Thymus (tissue), 11 donors: ENCODE results near the gene ZNF761. TPM values are rescaled to one million over a fixed set of nuclear protein-coding genes. Genes with fewer than 3 reads are reported as not detected.
"Not testable (repeated sequence)": the region's sequence is repeated elsewhere in the genome, so short reads cannot be mapped to it uniquely, and the experiment has no call there.

ENCODE experiments used
- DNase-seq, 9 donors: peaks; one replicate each; pipeline ENCODE4 v3.0.0-alpha.2; 2013; ENCODE audit warnings: low spot score in 9 of 9, low read depth in 6 of 9, missing footprints in 1 of 9
- H3K27ac ChIP-seq, 2 donors: one replicate each; pipeline ENCODE4 v1.5.1; 2013; ENCODE audit warnings: control low read depth in 1 of 2, low read depth in 1 of 2, low read length in 1 of 2, mild to moderate bottlenecking in 1 of 2, moderate library complexity in 1 of 2
- H3K27me3 ChIP-seq, 2 donors: one replicate each; pipeline ENCODE4 v1.5.1; 2013; ENCODE audit warnings: low read length in 1 of 2; ENCODE audit not compliant: control insufficient read depth in 2 of 2, insufficient read depth in 1 of 2
- H3K36me3 ChIP-seq, 2 donors: one replicate each; pipeline ENCODE4 v1.5.1; 2013; ENCODE audit warnings: low read length in 1 of 2, mild to moderate bottlenecking in 1 of 2, moderate library complexity in 1 of 2; ENCODE audit not compliant: control insufficient read depth in 2 of 2, insufficient read depth in 2 of 2
- H3K4me1 ChIP-seq, 2 donors: one replicate each; pipeline ENCODE4 v1.5.1; 2013; ENCODE audit warnings: low read length in 2 of 2; ENCODE audit not compliant: control insufficient read depth in 2 of 2, insufficient read depth in 2 of 2
- H3K4me3 ChIP-seq, 2 donors: one replicate each; pipeline ENCODE4 v1.5.1; 2013; ENCODE audit warnings: low read length in 2 of 2, control low read depth in 1 of 2, mild to moderate bottlenecking in 1 of 2
- H3K9me3 ChIP-seq, 2 donors: one replicate each; pipeline ENCODE4 v1.5.1; 2013; ENCODE audit warnings: low read length in 1 of 2, mild to moderate bottlenecking in 1 of 2; ENCODE audit not compliant: control insufficient read depth in 2 of 2, insufficient read depth in 1 of 2
- WGBS: extraction: QIAGEN DNeasy Blood & Tissue Kit; methylation state at CpG from one replicate; pipeline ENCODE4 v1.1.7; 2013; 5-methylcytosine and 5-hydroxymethylcytosine counted together
- polyA plus RNA-seq: library from polyadenylated mRNA; stranded (reverse); fragments of 200-250 nt; gene quantifications from one replicate; pipeline ENCODE4 v1.2.3, GENCODE V29; 2013
- total RNA-seq: library from RNA; stranded (reverse); fragments of 120-200 nt; gene quantifications from one replicate; pipeline ENCODE4 v1.2.4, GENCODE V29; 2013
- donor health status: healthy.

ZNF761 gene
- total and polyA plus RNA-seq, 2 donors = 9.7 to 14.9 TPM

- not testable (repeated sequence) for H3K27me3 ChIP-seq, H3K4me3 ChIP-seq, DNase-seq, H3K27ac ChIP-seq, H3K4me1 ChIP-seq
- peaks cover 6 to 55% of the 10 kb centered on the region in 2 donors for H3K36me3 ChIP-seq
- H3K9me3 ChIP-seq = peaks cover 13 to 14% of the 10 kb centered on the region in 2 donors
- 95% methylated on average over 2 of the region's 2 CpGs for WGBS
These were observed 12.0 kb downstream of the ZNF761 start for GRCh38 chr19:53443809-53444208.

- H3K27ac ChIP-seq, H3K27me3 ChIP-seq, H3K4me1 ChIP-seq, H3K4me3 ChIP-seq, DNase-seq: not testable (repeated sequence)
- WGBS = 98% methylated on average over 5 of the region's 5 CpGs
- Histone ChIP-seq H3K36me3 (peaks cover 14 to 48% of the 10 kb centered on the region in 2 donors), H3K9me3 (peaks cover 10 to 23% of the 10 kb centered on the region in 2 donors)
These were observed 15.4 kb downstream of the ZNF761 start for GRCh38 chr19:53447196-53447595.

DNA sequence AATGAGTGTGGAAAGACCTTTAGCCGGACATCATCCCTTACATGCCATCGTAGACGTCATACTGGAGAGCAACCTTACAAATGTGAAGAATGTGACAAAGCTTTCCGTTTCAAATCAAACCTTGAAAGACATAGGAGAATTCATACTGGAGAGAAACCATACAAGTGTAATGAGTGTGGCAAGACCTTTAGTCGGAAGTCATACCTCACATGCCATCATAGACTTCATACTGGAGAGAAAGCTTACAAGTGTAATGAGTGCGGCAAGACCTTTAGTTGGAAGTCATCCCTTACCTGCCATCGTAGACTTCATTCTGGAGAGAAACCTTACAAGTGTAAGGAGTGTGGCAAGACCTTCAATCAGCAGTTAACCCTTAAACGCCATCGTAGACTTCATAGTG, 24.0 kb downstream of the ZNF761 start:
- H3K4me3 ChIP-seq = no peak overlapping the region
- no peaks in the 10 kb centered on the region for H3K27me3 ChIP-seq
- H3K36me3 ChIP-seq = peaks cover 19 to 32% of the 10 kb centered on the region in 2 donors
- WGBS = 99% methylated on average over 9 of the region's 9 CpGs
- no peak overlapping the region for H3K27ac ChIP-seq
- no peak for DNase-seq
- no peaks in the 10 kb centered on the region for H3K4me1 ChIP-seq
- peaks cover 14 to 30% of the 10 kb centered on the region in 2 donors for H3K9me3 ChIP-seq

DNA sequence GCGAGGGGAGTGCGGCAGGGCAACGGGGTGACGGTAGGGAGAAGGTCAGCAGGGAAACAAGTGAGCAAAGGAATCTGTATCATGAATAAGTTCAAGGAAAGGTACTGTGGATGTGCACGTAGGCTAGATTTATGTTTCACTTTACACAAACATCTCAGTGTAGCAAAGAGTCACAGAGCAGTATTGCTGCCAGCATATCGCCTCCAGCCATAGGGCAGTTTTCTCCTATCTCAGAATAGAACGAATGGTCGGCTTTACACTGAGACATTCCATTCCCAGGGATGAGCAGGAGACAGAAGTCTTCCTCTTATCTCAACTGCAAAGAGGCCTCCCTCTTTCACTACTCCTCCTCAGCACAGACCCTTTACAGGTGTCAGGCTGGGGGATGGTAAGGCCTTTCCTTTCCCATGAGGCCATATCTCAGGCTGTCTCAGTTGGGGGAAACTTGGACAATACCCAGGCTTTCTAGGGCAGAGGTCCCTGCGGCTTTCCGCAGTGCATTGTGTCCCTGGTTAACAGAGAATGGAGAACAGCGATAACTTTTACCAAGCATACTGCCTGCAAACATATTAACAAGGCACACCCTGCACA, 28.4 kb downstream of the ZNF761 start:
- H3K4me3 ChIP-seq, H3K27ac ChIP-seq, H3K4me1 ChIP-seq, H3K27me3 ChIP-seq, DNase-seq, H3K36me3 ChIP-seq: not testable (repeated sequence)
- WGBS = 83% methylated on average over 11 of the region's 11 CpGs
- H3K9me3 ChIP-seq = peaks cover 6 to 27% of the 10 kb centered on the region in 2 donors

GRCh38 chr19:53461866-53462265, 30.1 kb downstream of the ZNF761 start:
- H3K27me3 ChIP-seq = peaks cover 2 to 10% of the 10 kb centered on the region in 2 donors
- DNase-seq = no peak
- no peak overlapping the region for H3K4me3 ChIP-seq
- H3K9me3 ChIP-seq = peaks cover 5 to 27% of the 10 kb centered on the region in 2 donors
- WGBS = 98% methylated on average over 6 of the region's 6 CpGs
- H3K4me1 ChIP-seq = no peaks in the 10 kb centered on the region
- no peak overlapping the region for H3K27ac ChIP-seq
- no peaks in the 10 kb centered on the region for H3K36me3 ChIP-seq

- H3K36me3 ChIP-seq = no peaks in the 10 kb centered on the region
- no peak overlapping the region for H3K27ac ChIP-seq
- no peak overlapping the region for H3K4me3 ChIP-seq
- peaks cover 5 to 27% of the 10 kb centered on the region in 2 donors for H3K9me3 ChIP-seq
- no peaks in the 10 kb centered on the region for H3K4me1 ChIP-seq
- H3K27me3 ChIP-seq = peaks cover 2 to 10% of the 10 kb centered on the region in 2 donors
- 51% methylated on average over 14 of the region's 14 CpGs for WGBS
- DNase-seq = no peak
These were observed 31.1 kb downstream of the ZNF761 start for GRCh38 chr19:53462861-53463260.

DNA sequence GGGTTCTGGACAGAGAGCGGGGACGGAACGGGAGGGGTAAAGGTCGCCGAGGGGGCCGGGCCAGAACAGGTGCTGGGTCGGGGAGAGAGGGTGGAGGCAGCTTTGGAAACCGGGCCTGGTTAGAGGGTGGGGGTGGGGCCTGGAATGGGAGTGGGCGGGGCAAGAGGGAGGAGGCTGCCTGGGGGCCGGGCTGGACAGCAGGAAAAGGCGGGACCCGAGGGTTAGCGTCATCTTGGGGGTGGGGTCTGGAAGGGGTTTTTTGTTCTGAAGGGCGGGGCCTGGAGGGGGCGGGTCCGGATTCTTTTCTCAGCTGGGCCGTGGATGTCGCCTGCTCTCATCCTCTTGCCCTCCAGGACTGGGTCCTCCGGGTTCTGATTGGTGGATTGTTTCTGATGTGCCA, 31.5 kb downstream of the ZNF761 start:
- Histone ChIP-seq H3K4me1 (peaks cover under 1% of the 10 kb centered on the region in 2 donors), H3K27ac (no peak overlapping the region), H3K36me3 (no peaks in the 10 kb centered on the region), H3K4me3 (no peak overlapping the region), H3K27me3 (peaks cover 2 to 10% of the 10 kb centered on the region in 2 donors), H3K9me3 (peaks cover 5 to 27% of the 10 kb centered on the region in 2 donors)
- WGBS = 18% methylated on average over 19 of the region's 19 CpGs
- DNase-seq = no peak

- no peaks in the 10 kb centered on the region for H3K36me3 ChIP-seq
- DNase-seq = peak in 1 of 9 donors; percentile 1
- 11% methylated on average over 31 of the region's 31 CpGs for WGBS
- H3K4me3 ChIP-seq = peak overlapping the region; percentile 64 to 77
- peaks cover 5 to 12% of the 10 kb centered on the region in 2 donors for H3K9me3 ChIP-seq
- no peak overlapping the region for H3K27ac ChIP-seq
- H3K27me3 ChIP-seq = peaks cover 2 to 10% of the 10 kb centered on the region in 2 donors
- peaks cover 3 to 5% of the 10 kb centered on the region in 2 donors for H3K4me1 ChIP-seq
These were observed 35.1 kb downstream of the ZNF761 start for GRCh38 chr19:53466726-53467484.

GRCh38 chr19:53467485-53468262, 35.9 kb downstream of the ZNF761 start, which contains the start of gene ZNF813:
TSS of gene ZNF813 (plus strand) at chr19:53467733. CDS start at chr19:53483823, 16,090 bp downstream.
- peaks cover 2 to 10% of the 10 kb centered on the region in 2 donors for H3K27me3 ChIP-seq
- H3K9me3 ChIP-seq = peaks cover 4 to 10% of the 10 kb centered on the region in 2 donors
- peak; percentile 77 to 97 (median 93) for DNase-seq
- peak within 1 kb of the TSS; percentile 64 to 77 for H3K4me3 ChIP-seq
- WGBS = under 1% methylated on average over 55 of the region's 55 CpGs
- H3K27ac ChIP-seq = peak within 1 kb of the TSS; percentile 87 to 88
- no peaks in the 10 kb centered on the region for H3K36me3 ChIP-seq
- peaks cover 3 to 5% of the 10 kb centered on the region in 2 donors for H3K4me1 ChIP-seq
